Measurements from ENCODE around the gene DGKB.

Gene DGKB

GRCh38 chr7:14902589-14903067, at the start of gene DGKB:
Gene DGKB, minus strand, starts transcription at chr7:14902751.
- H3K27ac ChIP-seq, result no peak within 1 kb of the TSS
- TF ChIP-seq CTCF (conservative IDR thresholded peaks at IDR 0.05), result no peak

GRCh38 chr7:14950013-14950412, 47.5 kb upstream of the DGKB start:
- TF ChIP-seq CTCF (conservative IDR thresholded peaks at IDR 0.05), result no peak
- H3K27ac ChIP-seq, result no peak overlapping the region

- no peak for TF ChIP-seq CTCF (conservative IDR thresholded peaks at IDR 0.05)
- H3K27ac ChIP-seq, result no peak overlapping the region; the same call in 1 of the 2 replicates
These were observed 35.6 kb upstream of the DGKB start for GRCh38 chr7:14938181-14938580.

- TF ChIP-seq CTCF (conservative IDR thresholded peaks at IDR 0.05), result no peak
- H3K27ac ChIP-seq, result no peak overlapping the region
These were observed 35.0 kb upstream of the DGKB start for GRCh38 chr7:14937581-14937980.

GRCh38 chr7:14936554-14936953, 34.0 kb upstream of the DGKB start:
- no peak overlapping the region for H3K27ac ChIP-seq
- TF ChIP-seq CTCF (conservative IDR thresholded peaks at IDR 0.05), result no peak

- H3K27ac ChIP-seq, result no peak overlapping the region
- TF ChIP-seq CTCF (conservative IDR thresholded peaks at IDR 0.05), result no peak
These were observed 32.3 kb upstream of the DGKB start for GRCh38 chr7:14934839-14935238.

- TF ChIP-seq CTCF (conservative IDR thresholded peaks at IDR 0.05), result no peak
- no peak overlapping the region for H3K27ac ChIP-seq
These were observed 29.1 kb upstream of the DGKB start for GRCh38 chr7:14931511-14932215.

Measured in VCaP (cell line).